Esophagus muscularis mucosa (tissue), 4 donors: Measurements from ENCODE around the gene ZNF862. TPM values are rescaled to one million over a fixed set of nuclear protein-coding genes. Genes with fewer than 3 reads are reported as not detected.

Source experiments
- small RNA-seq, 3 donors: library from RNA; depleted of rRNA; stranded (forward); fragments of <200 nt; gene quantifications; one replicate each; pipeline ENCODE3, GENCODE V24; 2016
- total RNA-seq, 4 donors: library from RNA; depleted of rRNA; stranded (reverse); fragments of >200 nt; gene quantifications; one replicate each; pipeline versions ENCODE4 v1.1.0 to v1.2.1, GENCODE V29; 2016

Gene ZNF862
- total RNA-seq, 4 donors from 2014 or later: 9.1 to 17.1 (median 13.3) TPM

Small RNA genes within 50 kb of the gene (small RNA-seq; reads per million reads assigned to genes)
- 0 reads per million in 3 donors for gene AC093458.1

Other genes with a start within 250 kb of the ZNF862 start
- gene ZNF467, start 64.8 kb upstream of the ZNF862 start, total RNA-seq: 10 to 100 TPM; 10.3 to 12.4 (median 11.0) TPM
- 10 to 100 TPM; 17.9 to 55.1 (median 32.7) TPM for gene ATP6V0E2, start 35.6 kb downstream of the ZNF862 start, total RNA-seq